Mesothelial cell of epicardium (in vitro differentiated cells): Measurements from ENCODE around the gene ITPR2. TPM values are rescaled to one million over a fixed set of nuclear protein-coding genes. Genes with fewer than 3 reads are reported as not detected.
A peak's percentile ranks its signal among the peaks of the same experiment; 100 is the strongest.

Experiments
- DNase-seq, 2 experiments: peaks; one replicate each; pipeline ENCODE4 v3.0.0; 2021; ENCODE audit warnings: low spot score in 2 of 2; ENCODE audit not compliant: unreplicated experiment in 2 of 2
- H3K27ac Mint-ChIP-seq: 2 replicates; pipeline ENCODE4 v1.8.0; 2021; ENCODE audit warnings: mixed read lengths
- H3K27me3 Mint-ChIP-seq: 2 replicates; pipeline ENCODE4 v1.8.0; 2021; ENCODE audit warnings: low read depth, mixed read lengths
- H3K36me3 Mint-ChIP-seq: 2 replicates; pipeline ENCODE4 v1.8.0; 2021; ENCODE audit warnings: mixed read lengths
- H3K4me1 Mint-ChIP-seq: 2 replicates; pipeline ENCODE4 v1.8.0; 2021; ENCODE audit warnings: mixed read lengths
- H3K4me3 Mint-ChIP-seq: 2 replicates; pipeline ENCODE4 v1.8.0; 2021; ENCODE audit warnings: mild to moderate bottlenecking, moderate library complexity, mixed read lengths
- H3K9me3 Mint-ChIP-seq: 2 replicates; pipeline ENCODE4 v1.8.0; 2021; ENCODE audit warnings: mixed read lengths
- total RNA-seq: library from RNA; stranded (reverse); gene quantifications from 3 replicates; pipeline ENCODE4 v1.2.1, GENCODE V29; 2021
- TF ChIP-seq, protein P1 (sequence below): fragments of 200-600 bp; sonication (generic); IDR thresholded peaks from one replicate; pipeline ENCODE4 v1.5.0; 2021; ENCODE audit warnings: antibody characterized with exemption; ENCODE audit not compliant: unreplicated experiment

Gene ITPR2
- total RNA-seq, 1 donor from 2014 or later = 62.3 TPM

DNA sequence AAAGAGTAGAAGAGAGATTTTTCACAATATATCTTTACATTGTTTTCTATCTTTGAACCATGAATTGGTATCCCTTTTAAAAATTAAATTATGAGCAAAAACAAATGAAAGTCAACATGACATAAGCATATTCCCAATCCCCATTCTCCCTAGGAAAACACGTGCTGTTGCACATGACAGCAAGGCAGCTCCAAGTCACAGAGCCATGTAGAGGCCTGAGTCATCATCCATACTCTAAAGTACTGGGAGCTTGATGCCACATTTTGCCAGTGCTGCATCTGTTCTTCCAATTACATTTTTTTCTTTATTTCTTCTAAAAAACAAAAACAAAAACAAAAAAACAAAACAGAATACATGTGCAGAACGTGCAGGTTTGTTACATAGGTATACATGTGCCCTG, 115.2 kb downstream of the ITPR2 start:
- H3K36me3 Mint-ChIP-seq = peaks cover 3% of the 10 kb centered on the region
- no peak overlapping the region for H3K4me3 Mint-ChIP-seq
- no peak for DNase-seq
- H3K27ac Mint-ChIP-seq = no peak overlapping the region
- H3K27me3 Mint-ChIP-seq = no peaks in the 10 kb centered on the region
- peaks cover 28% of the 10 kb centered on the region for H3K4me1 Mint-ChIP-seq
- no peaks in the 10 kb centered on the region for H3K9me3 Mint-ChIP-seq
- TF ChIP-seq, protein P1, sequence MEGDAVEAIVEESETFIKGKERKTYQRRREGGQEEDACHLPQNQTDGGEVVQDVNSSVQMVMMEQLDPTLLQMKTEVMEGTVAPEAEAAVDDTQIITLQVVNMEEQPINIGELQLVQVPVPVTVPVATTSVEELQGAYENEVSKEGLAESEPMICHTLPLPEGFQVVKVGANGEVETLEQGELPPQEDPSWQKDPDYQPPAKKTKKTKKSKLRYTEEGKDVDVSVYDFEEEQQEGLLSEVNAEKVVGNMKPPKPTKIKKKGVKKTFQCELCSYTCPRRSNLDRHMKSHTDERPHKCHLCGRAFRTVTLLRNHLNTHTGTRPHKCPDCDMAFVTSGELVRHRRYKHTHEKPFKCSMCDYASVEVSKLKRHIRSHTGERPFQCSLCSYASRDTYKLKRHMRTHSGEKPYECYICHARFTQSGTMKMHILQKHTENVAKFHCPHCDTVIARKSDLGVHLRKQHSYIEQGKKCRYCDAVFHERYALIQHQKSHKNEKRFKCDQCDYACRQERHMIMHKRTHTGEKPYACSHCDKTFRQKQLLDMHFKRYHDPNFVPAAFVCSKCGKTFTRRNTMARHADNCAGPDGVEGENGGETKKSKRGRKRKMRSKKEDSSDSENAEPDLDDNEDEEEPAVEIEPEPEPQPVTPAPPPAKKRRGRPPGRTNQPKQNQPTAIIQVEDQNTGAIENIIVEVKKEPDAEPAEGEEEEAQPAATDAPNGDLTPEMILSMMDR = no peak

DNA sequence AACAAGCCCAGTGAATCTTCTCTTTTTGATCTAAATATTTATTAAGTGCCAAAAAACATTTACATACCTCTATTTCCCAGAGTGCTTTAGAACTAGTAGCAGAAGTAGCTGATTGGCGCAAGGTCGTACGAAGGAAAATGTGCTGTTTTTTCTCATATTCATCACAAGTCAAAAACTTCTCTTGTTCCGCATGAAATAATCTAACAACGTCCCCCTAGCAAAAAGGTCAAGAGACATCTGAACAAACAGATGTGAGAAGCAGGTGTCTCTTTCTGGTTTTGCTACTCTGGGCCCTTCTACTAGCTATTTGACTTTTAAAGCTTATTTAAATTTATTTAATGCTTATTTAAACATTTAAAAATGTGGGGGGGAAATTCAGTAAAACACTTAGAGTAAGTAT, 117.8 kb downstream of the ITPR2 start:
- Mint-ChIP-seq H3K27ac (no peak overlapping the region), H3K4me1 (peaks cover 40% of the 10 kb centered on the region), H3K36me3 (peaks cover 4% of the 10 kb centered on the region), H3K27me3 (no peaks in the 10 kb centered on the region), H3K4me3 (no peak overlapping the region), H3K9me3 (no peaks in the 10 kb centered on the region)
- DNase-seq = no peak
- TF ChIP-seq, protein P1 = no peak

DNA sequence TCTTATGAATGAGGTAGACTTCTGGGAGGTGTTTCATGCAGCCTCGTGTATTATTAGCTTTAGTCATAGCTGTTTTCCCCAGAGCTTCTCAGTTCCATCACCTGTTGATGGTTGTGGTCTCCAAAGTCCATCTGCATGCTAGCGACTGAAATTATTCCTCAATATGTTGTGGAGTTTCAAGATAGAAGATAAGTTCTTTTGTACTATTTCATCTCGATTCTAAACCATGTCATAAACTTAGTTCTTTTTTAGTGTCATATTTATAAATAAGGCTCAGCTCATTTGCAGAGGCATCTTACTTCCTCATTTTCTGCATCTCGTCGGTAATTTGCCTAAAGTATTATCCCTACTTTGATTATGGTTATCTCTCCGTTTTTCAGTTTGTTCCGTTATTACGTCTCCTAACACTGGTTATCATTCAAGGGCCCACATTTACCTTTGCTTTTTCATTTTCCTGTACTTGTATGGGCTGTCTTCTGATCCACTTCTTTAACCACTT, 119.1 kb downstream of the ITPR2 start:
- Mint-ChIP-seq H3K4me1 (peaks cover 44% of the 10 kb centered on the region), H3K9me3 (no peaks in the 10 kb centered on the region), H3K27ac (no peak overlapping the region), H3K36me3 (peaks cover 5% of the 10 kb centered on the region), H3K4me3 (no peak overlapping the region), H3K27me3 (no peaks in the 10 kb centered on the region)
- no peak for DNase-seq
- TF ChIP-seq, protein P1 = no peak

DNA sequence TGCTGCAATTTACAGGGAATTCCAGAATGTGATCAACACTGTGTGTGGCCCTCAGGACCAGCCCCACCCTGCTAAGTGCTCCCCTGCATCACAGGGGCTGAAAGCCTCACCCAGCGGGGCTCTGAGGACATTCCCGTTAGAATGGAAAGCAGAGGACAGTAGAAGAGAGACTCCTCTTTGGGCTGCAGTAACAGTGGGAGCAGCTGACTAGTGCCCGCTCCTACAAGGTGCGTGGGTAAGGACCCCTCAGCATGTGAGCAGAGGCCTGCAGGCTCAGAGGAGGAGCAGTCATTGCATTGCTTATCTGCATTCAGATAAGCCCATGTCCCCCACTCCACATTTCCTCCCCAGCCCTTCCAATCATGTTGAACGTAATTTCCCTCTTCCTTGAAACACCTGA, 120.1 kb downstream of the ITPR2 start:
- peaks cover 5% of the 10 kb centered on the region for H3K36me3 Mint-ChIP-seq
- no peak for DNase-seq
- H3K9me3 Mint-ChIP-seq = no peaks in the 10 kb centered on the region
- TF ChIP-seq, protein P1 = no peak
- no peak overlapping the region for H3K4me3 Mint-ChIP-seq
- peak overlapping the region; percentile 69 for H3K27ac Mint-ChIP-seq
- peaks cover 51% of the 10 kb centered on the region for H3K4me1 Mint-ChIP-seq
- no peaks in the 10 kb centered on the region for H3K27me3 Mint-ChIP-seq

DNA sequence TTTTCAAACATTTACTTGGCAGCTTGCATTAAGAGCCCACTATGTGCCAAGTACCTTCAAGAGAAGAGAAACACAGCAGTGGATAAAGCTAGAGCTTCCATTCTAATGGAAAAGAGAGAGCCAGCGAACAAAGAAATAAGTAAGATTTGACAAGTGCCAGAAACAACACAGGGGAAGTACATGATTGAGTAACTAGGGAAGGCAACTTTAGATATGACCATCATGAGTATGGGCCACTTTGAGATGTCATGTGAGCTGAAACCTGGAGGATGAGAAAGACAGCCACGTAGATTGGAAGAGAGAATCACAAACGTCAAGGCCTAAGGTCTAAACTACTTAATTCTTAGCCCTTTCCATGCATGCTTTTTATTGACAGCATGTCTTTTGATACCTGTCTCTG, 121.4 kb downstream of the ITPR2 start:
- Mint-ChIP-seq H3K27ac (no peak overlapping the region), H3K9me3 (no peaks in the 10 kb centered on the region), H3K27me3 (no peaks in the 10 kb centered on the region), H3K4me3 (no peak overlapping the region), H3K4me1 (peaks cover 47% of the 10 kb centered on the region), H3K36me3 (peaks cover 5% of the 10 kb centered on the region)
- DNase-seq = no peak
- TF ChIP-seq, protein P1 = no peak

DNA sequence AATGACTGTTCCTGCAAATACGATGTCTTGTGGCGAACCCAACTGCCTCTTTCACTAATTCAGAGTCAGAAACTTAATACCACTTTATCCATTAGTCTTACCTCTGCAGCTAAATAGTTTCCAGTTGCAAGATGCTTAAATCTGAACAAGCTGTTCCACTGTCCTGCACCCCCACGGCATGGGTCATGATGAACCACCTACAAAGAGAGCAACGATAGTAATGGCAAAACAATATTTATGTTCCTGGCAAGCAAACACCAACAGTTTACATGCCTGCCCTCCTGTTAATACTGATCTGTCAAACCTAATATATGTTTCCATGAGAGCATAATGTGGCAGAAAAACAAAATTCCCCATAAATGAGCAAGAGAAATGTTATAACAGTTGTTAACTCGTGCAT, 121.9 kb downstream of the ITPR2 start:
- Mint-ChIP-seq H3K4me1 (peaks cover 43% of the 10 kb centered on the region), H3K9me3 (no peaks in the 10 kb centered on the region), H3K36me3 (peaks cover 5% of the 10 kb centered on the region), H3K27ac (no peak overlapping the region), H3K4me3 (no peak overlapping the region), H3K27me3 (no peaks in the 10 kb centered on the region)
- DNase-seq = no peak
- TF ChIP-seq, protein P1 = no peak
